MCF 10A (cell line): ENCODE data around the gene CSMD2. TPM values are rescaled to one million over a fixed set of nuclear protein-coding genes. Genes with fewer than 3 reads are reported as not detected.

ENCODE experiments used
- BruUV-seq: library from RNA; stranded (reverse); fragments of 400-500 nt; replicated peaks from 2 replicates; lab custom pipeline; 2021; lab: Mats Ljungman, UMichigan
- CTCF ChIA-PET: fragments of 300-600 bp; sonication (Branson Sonifier 250); formaldehyde crosslinking; extraction: SDS; loops from one replicate; lab custom pipeline; 2021; ENCODE audit warnings: antibody characterized with exemption, inconsistent platforms; lab: Yijun Ruan, JAX
- POLR2A ChIA-PET: fragments of 300-600, 350-650 bp; sonication (Branson Sonifier 250); formaldehyde crosslinking; extraction: SDS; loops from one replicate; lab custom pipeline; 2020; ENCODE audit warnings: antibody characterized with exemption, inconsistent platforms; lab: Yijun Ruan, JAX
- DNase-seq: peaks from one replicate; pipeline ENCODE4 v3.0.0-alpha.2; 2018; ENCODE audit not compliant: unreplicated experiment
- H3K27ac Mint-ChIP-seq: one replicate; pipeline ENCODE4 v1.8.0; 2022; ENCODE audit warnings: mild to moderate bottlenecking, low read depth, mixed read lengths; ENCODE audit not compliant: unreplicated experiment
- H3K27me3 Mint-ChIP-seq: one replicate; pipeline ENCODE4 v1.8.0; 2022; ENCODE audit warnings: mixed read lengths; ENCODE audit not compliant: insufficient read depth, unreplicated experiment
- H3K36me3 Mint-ChIP-seq: one replicate; pipeline ENCODE4 v1.8.0; 2022; ENCODE audit warnings: mild to moderate bottlenecking, moderate library complexity, mixed read lengths; ENCODE audit not compliant: insufficient read depth, unreplicated experiment
- H3K4me1 Mint-ChIP-seq: one replicate; pipeline ENCODE4 v1.8.0; 2022; ENCODE audit warnings: mixed read lengths; ENCODE audit not compliant: insufficient read depth, unreplicated experiment
- H3K4me3 Mint-ChIP-seq: one replicate; pipeline ENCODE4 v1.8.0; 2022; ENCODE audit warnings: mild to moderate bottlenecking, moderate library complexity, mixed read lengths; ENCODE audit not compliant: unreplicated experiment
- H3K9me3 Mint-ChIP-seq: one replicate; pipeline ENCODE4 v1.8.0; 2022; ENCODE audit warnings: mixed read lengths; ENCODE audit not compliant: unreplicated experiment
- intact Hi-C: fragments of 100-400 bp; cut with micrococcal nuclease; formaldehyde crosslinking; loops from 2 replicates; pipeline ENCODE4 v1.14.1; 2022
- total RNA-seq: library from RNA; stranded (reverse); gene quantifications from 2 replicates; pipeline ENCODE4 v1.2.3, GENCODE V29; 2022
- TF ChIP-seq, protein P1 (sequence below): fragments of 200-600 bp; IDR thresholded peaks from one replicate; pipeline ENCODE4 v1.8.0; 2022; ENCODE audit warnings: antibody characterized with exemption, mild to moderate bottlenecking; ENCODE audit not compliant: unreplicated experiment

The CSMD2 gene
- total RNA-seq, 1 experiment from 2014 or later, result not detected

DNA sequence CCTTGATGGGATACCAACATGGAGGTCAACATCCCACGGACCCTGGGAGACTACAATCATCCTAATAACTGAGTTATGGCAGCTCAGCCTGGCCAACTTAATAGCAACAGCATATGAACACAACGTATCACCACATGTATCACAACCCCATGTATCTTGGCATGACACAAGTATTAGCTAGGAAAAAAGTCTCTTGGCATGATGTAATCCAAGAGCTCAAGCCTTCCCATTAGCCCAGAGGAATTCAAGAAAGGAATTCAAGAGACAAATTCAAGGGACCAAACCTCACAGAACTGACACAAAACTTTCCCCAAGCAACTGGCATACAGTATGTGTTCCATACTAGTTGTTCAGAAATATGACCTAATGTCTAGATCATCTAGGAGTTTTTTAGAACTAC is 402.1 kb downstream of the CSMD2 start:
- no peak for DNase-seq
- no peak overlapping the region for H3K27ac Mint-ChIP-seq
- H3K36me3 Mint-ChIP-seq, result no peaks in the 10 kb centered on the region
- ChIA-PET POLR2A (no interaction called here), CTCF (no interaction called here)
- H3K4me3 Mint-ChIP-seq, result no peak overlapping the region
- no TSS peak for BruUV-seq
- H3K27me3 Mint-ChIP-seq, result no peaks in the 10 kb centered on the region
- intact Hi-C loops, result no loop called here
- TF ChIP-seq, protein P1, sequence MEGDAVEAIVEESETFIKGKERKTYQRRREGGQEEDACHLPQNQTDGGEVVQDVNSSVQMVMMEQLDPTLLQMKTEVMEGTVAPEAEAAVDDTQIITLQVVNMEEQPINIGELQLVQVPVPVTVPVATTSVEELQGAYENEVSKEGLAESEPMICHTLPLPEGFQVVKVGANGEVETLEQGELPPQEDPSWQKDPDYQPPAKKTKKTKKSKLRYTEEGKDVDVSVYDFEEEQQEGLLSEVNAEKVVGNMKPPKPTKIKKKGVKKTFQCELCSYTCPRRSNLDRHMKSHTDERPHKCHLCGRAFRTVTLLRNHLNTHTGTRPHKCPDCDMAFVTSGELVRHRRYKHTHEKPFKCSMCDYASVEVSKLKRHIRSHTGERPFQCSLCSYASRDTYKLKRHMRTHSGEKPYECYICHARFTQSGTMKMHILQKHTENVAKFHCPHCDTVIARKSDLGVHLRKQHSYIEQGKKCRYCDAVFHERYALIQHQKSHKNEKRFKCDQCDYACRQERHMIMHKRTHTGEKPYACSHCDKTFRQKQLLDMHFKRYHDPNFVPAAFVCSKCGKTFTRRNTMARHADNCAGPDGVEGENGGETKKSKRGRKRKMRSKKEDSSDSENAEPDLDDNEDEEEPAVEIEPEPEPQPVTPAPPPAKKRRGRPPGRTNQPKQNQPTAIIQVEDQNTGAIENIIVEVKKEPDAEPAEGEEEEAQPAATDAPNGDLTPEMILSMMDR, result no peak
- peaks cover 10% of the 10 kb centered on the region for H3K9me3 Mint-ChIP-seq
- no peaks in the 10 kb centered on the region for H3K4me1 Mint-ChIP-seq

DNA sequence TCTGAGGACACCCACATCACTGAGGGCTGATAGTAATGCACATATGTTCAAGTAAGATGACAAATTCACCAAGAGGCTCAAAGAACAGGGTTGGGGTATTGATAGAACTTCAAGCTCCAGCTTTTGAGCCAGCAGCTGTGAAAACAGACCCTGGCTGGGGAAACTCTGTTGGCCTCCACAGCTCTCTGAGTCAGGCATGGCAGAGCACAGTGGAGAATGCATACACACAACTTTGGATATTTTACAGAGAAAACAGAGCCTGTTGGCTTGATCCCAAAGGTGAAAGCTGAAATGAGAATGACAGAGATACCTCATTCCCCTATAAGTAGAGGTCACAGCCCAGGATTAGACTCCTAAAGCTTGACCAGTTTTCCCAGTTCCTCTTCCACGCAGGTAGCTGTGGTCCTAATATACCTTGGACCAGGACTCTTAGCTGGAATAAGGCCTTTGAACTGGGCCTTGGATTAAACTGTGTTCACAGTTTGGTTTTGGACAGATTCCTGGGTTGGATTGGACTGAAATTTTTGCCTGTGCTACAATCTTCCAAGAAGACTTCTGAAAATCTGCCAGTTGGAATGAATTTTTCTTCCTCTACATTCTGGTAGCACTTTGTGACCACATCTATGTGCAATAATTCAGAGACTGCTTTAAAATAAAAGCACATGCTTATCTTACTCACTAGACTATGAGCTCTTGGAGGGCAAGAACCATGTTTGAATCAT is 402.8 kb downstream of the CSMD2 start:
- Mint-ChIP-seq H3K4me3 (no peak overlapping the region), H3K4me1 (no peaks in the 10 kb centered on the region), H3K27ac (no peak overlapping the region), H3K36me3 (no peaks in the 10 kb centered on the region), H3K9me3 (peaks cover 17% of the 10 kb centered on the region), H3K27me3 (no peaks in the 10 kb centered on the region)
- no peak for DNase-seq
- BruUV-seq, result no TSS peak
- intact Hi-C loops, result no loop called here
- TF ChIP-seq, protein P1, result no peak
- CTCF ChIA-PET, result interaction anchor here (0.5 to 1.1 kb wide), 2 partner anchors 17 to 27 kb away, joined by 3 read pairs; no protein-coding TSS in a partner anchor
- POLR2A ChIA-PET, result no interaction called here

DNA sequence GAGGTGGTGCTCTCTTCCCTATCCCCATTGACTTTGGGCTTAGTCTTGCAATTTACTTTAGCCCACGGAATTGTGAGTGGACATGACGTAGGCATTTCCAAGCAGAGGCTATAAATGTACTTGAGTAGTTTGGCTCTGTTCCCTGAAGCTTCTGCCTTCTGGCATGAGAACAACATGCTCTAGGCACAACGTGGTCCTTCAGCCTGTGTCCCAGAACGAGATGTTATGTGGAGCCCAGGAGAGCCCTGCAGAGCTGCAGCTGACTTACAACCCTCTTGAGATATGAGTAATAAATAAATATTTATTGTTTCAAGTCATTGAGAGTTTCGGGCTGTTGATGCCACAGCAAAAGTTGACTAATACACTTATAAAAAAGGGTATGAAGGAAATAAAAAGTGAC is 406.3 kb downstream of the CSMD2 start:
- Mint-ChIP-seq H3K4me3 (no peak overlapping the region), H3K9me3 (peaks cover 35% of the 10 kb centered on the region), H3K27ac (no peak overlapping the region), H3K36me3 (no peaks in the 10 kb centered on the region), H3K27me3 (no peaks in the 10 kb centered on the region), H3K4me1 (no peaks in the 10 kb centered on the region)
- BruUV-seq, result no TSS peak
- CTCF ChIA-PET, result no interaction called here
- TF ChIP-seq, protein P1, result no peak
- POLR2A ChIA-PET, result interaction anchor here (0.5 kb wide), 1 partner anchor 547 kb away, joined by 3 read pairs; no protein-coding TSS in a partner anchor
- peak; percentile 42 for DNase-seq
- intact Hi-C loops, result no loop called here

DNA sequence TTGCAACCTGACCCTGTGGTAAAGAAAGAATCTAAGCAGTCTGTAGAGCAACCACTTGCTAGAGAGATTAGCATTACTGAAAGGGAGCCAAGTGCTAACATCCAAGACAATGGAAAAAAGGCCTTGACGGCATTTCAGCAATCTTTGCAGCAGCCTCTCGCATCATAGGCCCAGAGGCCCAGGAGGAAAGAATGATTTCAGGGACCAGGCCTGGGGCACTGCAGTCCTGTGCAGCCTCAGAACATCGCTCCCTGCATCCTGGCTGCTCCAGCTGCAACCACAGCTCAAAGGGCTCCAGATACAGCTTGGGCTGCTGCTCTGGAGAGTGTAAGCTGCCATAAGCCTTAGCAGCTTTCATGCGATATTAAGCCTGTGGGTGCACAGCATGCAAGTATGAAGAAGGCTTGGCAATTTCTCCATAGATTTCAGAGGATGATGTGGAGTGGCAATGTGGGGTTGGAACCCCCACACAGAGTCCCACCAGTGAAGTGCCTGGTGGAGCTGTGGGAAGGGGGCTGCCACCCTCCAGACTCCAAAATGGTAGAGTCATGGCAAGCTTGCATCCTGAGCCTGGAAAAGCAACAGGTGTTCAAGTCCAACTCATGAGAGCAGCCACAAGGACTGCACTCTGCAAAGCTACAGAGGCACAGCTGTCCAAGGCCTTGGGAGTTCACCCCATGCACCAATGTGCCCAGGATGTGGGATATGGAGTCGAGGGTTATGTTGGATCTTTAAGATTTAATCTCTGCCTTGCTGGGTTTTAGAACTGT is 411.8 kb downstream of the CSMD2 start:
- TF ChIP-seq, protein P1, result no peak
- Mint-ChIP-seq H3K4me3 (no peak overlapping the region), H3K9me3 (peaks cover 48% of the 10 kb centered on the region), H3K4me1 (no peaks in the 10 kb centered on the region), H3K27me3 (no peaks in the 10 kb centered on the region), H3K36me3 (peaks cover 6% of the 10 kb centered on the region), H3K27ac (no peak overlapping the region)
- CTCF ChIA-PET, result no interaction called here
- BruUV-seq, result no TSS peak
- POLR2A ChIA-PET, result no interaction called here
- intact Hi-C loops, result no loop called here
- DNase-seq, result no peak
